Measurements from ENCODE around the gene CSTPP1. TPM values are rescaled to one million over a fixed set of nuclear protein-coding genes. Genes with fewer than 3 reads are reported as not detected.
A peak's percentile ranks its signal among the peaks of the same experiment; 100 is the strongest.

CSTPP1 gene
- total RNA-seq, 1 donor from 2014 or later, result 22.0 TPM

DNA sequence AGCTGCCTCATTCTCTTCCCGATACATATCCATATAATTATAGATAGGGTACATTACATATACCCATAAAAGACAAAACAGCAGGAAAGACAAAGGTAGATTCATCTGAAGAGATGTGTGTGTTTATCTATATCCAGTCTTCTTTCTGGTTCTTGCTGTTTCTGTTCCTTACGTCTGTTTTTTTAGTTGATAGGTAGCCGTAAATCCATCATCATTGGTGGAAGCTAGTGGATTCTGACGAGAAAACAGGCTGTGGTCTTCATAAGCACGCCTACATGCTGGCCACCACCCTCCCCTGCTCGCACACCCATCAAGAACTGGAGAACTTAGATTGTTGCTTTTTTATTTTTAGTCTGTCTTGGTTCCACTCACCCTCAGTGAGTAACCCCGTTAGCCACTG lies 188.5 kb downstream of the CSTPP1 start:
- DNase-seq (ENCODE audit: low read depth), result no peak

DNA sequence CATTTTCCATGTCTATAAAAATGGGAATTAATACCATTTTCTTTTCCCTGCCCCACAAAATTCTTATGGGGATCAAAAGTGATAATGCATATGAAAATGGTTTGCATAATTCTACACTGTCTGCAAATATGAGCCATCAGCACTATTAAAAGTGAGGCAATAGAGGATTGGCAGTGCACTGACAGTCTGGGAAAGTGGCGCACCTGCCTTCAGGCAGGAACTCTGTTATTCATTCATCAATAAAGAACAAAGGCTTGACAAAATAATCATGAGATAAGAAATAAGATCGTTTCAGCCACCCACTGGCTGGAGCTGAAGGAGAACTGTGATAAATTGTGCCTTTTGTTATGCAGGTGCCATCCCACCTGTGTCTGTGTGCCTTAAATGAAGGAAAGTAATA lies 190.7 kb downstream of the CSTPP1 start:
- DNase-seq (ENCODE audit: low read depth), result no peak

DNA sequence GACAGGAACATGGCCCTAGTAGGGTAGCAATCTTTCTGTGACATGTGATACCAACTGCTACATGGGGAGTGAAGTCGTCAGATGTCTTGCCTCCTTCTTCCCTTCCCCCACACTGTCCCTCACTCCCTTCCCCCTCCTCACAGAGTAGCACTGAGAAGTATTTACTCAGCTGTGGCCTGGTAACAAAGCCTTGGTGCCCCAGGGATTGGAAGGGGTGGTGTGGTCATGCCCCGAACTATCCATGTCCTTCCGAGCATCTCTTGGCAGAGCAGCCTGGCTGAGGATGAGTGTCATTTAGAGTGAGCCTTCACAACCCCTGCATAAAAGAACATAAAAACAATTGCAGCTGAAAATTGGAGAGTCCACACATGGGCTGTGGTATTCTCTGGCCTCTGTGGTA lies 194.0 kb downstream of the CSTPP1 start:
- DNase-seq (ENCODE audit: low read depth), result peak; percentile 87

DNA sequence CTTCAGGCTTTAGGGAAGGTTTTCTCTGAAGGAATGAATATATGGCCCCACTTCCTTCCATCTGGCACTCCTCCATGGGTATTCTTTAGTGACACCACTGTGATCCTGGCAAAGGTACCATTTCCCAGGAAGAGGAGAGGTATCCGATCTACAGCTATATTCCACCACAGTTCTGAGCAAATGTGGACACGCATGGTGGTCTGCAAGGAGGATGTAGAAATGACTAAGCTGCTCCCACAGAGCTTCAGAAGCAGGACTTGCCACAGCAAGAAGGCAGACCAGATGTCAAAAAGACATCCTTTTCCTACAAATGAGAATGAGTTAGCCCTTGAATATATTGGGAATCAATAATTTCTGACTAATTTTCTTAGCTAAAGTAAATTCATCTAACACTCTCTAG lies 194.6 kb downstream of the CSTPP1 start:
- no peak for DNase-seq (ENCODE audit: low read depth)

DNA sequence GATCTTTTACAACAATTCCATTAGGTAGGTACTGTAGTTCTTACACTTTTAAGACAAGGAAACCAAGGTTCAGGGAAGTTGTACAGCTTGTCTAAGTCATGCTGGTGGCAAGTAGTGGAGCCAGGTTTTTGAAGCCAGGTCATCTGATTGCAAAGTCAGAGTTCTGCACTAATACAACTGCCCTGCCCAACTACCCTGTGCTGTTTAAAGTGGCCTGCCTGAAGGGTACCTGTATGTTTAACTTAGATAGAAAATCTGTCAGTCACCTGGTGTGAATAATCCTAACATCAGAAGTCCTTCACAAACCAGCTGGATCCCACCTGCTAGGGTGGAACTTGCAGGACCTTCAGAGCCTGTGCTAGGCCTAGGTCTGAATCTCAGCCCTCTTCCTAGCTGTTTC lies 195.9 kb downstream of the CSTPP1 start:
- DNase-seq (ENCODE audit: low read depth), result no peak

DNA sequence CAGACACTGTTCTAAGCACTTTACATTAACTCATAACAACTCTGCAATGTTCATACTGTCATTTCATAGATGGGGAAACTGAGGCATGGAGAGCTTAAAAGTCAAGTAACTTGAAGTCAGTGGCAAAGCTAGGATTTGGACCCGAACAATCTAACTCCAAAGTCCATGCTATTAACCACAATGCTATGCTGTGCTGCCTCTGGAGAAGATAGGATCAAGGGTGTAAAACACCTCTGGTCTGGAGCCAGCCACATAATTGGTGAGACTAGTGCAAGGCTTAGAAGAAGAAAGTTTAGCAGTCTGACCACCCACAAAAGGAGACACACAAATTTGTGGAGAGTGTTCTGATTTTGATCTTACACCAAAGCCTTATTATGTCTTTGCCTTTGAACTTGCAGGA lies 196.4 kb downstream of the CSTPP1 start:
- no peak for DNase-seq (ENCODE audit: low read depth)

DNA sequence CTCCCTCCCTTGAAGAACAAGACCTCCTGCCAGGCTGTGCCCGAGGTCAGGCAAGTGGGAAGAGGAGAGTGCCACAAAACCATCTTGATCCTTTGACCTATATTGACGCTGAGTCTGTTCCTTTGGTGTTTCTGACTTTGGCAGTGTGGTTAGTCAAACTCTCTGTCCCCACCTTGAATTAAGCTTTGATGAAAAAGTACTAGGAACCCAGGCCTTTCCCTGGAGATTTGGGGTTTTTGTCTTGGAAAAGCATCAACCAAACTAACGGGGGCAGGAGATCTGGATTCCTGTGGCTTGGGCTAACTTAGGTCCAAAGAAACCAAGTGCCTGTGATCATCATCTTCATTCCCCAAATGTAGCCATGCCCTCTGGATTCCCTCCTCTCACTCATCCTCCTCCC lies 199.8 kb downstream of the CSTPP1 start:
- peak; percentile 70 for DNase-seq (ENCODE audit: low read depth)

DNA sequence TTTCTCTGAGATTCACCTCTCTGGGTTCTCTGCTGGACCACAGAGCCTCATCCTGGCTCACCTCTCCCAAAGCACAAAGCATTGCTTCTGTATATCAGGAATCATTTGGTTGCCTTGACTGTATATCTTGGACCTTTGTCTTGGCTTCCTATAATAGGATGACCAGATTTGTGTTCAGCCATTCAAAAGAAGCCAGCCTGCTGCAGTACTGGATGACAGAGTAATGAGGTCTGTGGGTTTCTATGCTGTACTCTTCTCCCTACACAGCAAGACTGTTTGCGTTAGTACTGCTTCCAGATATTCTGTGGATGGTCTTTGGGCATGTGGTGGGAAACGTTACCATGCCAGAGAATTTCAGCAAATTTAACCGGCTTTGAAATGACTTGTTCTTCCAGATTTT lies 200.4 kb downstream of the CSTPP1 start:
- DNase-seq (ENCODE audit: low read depth), result no peak

DNA sequence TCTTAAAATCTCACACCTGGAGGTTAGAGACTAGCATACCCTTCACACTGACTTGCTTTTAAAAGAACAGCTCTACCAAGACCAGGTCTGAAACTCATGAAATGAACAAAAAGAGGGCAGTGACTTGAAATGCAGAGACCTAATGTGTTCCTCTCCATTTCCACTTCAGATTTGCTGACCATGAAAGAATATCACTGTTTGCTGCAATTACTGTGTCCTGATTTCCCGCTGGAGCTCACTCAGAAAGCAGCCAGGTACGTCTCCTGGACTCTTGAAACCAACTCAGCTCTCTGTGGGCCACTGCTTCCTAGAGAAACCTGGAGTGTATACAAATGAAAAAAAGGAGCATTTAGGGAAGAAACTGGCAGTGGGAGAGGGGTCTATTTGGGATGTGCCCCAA lies 200.9 kb downstream of the CSTPP1 start:
- no peak for DNase-seq (ENCODE audit: low read depth)

DNA sequence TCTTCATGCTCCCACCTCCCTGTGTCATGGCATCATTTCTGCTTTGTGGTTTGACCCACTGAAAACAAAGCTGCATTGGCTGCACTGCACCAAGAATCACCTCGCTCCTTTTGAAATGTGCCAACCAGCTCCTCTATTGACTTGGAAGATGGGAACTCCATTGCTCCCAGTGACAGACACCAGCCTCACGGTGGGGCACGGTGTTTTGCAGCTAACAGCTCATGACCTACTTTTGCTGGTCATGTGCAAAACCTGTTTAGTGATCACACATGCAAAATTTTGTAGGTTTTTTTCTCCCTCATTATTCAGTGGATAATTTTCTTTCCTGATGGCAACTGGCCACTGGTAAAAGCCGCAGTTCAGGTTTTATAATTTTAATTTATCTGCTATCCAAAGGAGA lies 203.3 kb downstream of the CSTPP1 start:
- no peak for DNase-seq (ENCODE audit: low read depth)

DNA sequence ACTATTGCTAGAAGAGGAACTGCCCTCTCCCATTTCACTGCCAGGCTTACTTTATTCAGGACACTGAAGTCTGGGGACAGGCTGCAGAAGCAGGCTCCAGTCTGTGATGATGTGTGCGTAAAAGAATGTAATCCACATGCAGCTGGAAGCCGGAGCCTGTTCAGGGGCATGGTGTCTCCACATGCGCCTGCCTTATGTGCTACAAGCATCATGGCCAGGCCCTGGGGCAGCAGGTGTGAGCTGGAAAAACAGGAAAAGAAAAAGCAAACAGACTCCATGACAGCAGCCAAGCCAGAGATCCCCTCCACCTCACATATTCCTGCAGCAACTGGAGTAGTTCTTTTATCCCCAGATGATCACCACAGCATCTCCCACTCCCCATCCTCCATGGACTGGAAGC lies 206.8 kb downstream of the CSTPP1 start:
- DNase-seq (ENCODE audit: low read depth), result peak; percentile 91

DNA sequence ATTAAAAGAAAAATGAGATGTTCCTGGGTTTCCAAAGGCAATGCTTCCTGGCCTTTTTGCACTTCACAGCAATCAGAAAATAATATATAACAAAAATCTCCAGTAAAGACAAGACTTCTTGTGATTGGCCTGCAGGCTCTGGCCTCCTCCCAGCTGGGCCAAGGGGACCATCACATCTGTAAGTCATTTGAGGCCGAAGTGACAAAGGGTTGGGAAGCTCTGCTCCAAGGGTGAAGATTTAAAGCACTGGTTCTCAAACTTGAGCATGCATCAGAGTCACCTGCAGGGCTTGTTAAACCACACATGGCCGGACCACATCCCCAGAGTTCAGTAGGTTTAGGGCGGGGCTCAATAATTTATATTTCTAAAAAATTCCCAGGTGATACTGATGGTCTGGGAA lies 208.0 kb downstream of the CSTPP1 start:
- no peak for DNase-seq (ENCODE audit: low read depth)

DNA sequence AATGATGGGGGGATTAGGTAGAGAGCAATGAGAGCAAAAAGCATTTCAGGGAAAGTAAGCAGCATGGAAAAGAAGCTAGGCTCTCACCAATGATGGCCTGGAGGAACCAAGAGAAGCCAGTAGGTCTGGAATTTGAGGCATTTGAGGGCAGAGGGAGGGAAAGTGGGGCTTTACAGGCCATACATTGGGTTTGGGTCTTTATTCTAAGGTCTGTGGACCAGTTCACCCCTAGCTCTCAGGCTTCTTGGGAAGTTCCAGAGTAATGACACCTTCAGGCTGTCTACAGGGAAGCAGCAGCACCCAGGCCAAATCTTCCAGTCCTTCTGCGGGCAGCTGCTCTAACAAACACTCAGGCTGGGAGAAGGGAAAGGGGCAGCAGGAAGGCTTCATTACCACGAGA lies 210.7 kb downstream of the CSTPP1 start:
- DNase-seq (ENCODE audit: low read depth), result no peak

DNA sequence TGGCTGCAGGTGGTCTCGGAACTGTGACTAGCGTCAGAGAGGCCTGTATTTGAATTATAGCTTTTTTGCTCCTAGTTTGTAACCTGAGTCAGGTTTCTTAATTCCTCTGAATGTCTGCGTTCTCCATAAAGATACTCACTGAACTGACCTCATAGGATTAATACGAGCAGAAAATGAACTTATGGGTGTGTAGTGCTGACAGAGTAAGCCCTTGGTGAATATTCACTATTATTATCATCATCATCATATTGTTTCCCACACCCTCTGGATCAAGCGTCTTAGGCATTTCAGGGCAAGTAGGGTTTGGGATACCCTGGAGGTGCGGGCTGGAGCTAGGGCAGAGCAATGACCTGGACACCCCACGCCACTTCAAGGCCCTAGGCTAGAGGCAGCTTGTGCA lies 211.1 kb downstream of the CSTPP1 start:
- no peak for DNase-seq (ENCODE audit: low read depth)

DNA sequence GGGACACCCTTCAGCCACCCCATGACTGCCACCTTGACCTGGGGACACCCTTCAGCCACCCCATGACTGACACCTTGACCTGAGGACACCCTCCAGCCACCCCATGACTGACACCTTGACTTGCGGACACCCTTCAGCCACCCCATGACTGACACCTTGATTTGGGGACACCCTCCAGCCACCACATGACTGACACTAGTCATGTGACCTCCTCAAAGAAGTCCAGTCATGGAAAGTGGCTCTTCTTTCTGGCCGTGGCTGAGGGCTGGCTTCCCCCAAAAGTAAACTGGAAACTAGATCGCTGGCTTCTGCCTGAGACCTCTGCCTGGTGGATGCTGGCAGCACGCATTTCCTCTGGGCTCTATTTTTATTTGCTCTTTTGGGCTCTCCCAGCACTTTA lies 211.7 kb downstream of the CSTPP1 start:
- DNase-seq (ENCODE audit: low read depth), result no peak

DNA sequence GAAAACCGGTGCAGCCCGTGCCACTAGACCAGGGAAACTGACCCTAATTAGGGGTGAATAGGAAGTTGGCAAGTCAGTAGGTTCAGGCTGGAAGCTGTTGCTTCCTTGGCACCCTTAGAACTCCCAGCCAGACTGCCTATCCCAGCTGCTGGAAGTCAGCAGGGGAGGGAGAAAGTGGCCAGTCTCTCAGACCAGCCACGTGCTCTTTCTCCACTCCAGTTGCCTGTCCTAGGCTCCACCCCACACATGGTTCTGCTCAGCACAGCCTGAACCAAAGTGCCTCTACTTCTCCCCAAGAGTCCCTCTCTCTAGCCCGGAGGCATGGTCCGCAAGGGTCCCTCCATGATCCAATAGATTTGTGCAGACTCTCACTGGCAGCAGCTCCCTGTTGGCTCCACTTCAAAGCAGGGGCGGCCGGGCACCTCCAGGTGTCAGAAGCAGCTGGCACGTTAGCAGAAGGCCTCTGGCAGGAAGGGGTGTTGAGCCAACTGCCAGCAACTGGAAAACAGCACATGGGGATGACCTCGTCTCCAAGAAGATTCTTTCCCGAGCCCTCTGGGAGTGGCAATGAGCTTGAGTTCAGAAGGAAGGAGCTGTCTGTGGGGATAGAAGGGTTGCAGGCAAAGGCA lies 212.5 kb downstream of the CSTPP1 start:
- peak; percentile 87 for DNase-seq (ENCODE audit: low read depth)

DNA sequence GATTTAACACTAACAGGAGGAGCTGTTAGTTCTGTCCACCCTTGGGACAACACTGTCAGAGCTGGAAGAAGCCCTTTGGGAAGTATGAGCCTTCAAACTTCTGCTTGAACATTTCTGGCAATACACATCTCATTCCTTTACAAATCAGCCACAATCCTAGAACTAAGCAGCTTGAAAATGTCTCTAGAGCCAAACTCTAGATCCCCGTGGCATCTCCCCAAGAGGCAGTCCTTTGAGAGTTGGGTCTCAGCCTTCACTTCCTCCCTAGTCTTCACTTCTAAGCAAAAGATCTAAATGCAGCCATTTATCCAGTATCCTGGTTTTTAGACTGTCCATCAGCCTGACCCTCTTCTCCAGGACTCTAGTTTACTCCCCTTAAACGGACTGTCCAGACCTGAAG lies 213.2 kb downstream of the CSTPP1 start:
- no peak for DNase-seq (ENCODE audit: low read depth)

DNA sequence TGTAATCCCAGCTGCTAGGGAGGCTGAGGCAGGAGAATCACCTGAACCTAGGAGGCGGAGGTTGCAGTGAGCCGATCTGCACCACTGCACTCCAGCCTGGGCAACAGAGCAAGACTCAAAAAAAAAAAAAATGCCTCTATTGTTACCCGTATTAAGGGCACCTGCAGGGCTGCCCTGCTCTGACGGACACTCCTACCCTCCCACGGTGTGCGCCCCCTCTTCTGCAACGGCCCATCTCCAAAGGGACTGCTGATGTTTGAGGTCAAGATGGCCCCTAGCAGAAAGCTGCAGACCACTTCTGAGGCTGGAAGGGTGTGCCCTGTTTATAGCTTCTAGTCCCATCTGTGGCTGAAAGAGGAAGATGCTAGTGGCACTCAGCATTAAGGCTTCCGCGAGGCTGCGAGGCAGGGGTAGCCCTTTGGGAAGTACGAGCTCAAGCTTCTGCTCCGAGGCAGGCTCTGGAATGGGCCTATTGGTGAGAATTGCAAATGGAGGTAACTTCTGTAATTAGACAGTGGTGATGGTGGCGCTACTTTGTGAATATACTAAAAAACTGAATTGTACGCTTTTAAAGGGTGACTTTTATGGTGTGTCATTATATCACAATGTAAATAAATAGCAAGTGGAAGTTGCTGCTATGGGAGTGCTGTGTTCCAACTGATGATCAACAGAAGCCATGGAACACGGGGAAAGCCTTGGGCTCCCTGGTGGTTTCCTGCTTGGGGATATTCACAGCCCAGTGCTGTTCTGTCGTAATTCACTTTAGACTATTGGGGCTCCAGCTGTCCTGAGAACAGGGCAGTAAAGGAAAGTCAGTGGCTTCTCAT lies 215.8 kb downstream of the CSTPP1 start:
- DNase-seq (ENCODE audit: low read depth), result no peak

DNA sequence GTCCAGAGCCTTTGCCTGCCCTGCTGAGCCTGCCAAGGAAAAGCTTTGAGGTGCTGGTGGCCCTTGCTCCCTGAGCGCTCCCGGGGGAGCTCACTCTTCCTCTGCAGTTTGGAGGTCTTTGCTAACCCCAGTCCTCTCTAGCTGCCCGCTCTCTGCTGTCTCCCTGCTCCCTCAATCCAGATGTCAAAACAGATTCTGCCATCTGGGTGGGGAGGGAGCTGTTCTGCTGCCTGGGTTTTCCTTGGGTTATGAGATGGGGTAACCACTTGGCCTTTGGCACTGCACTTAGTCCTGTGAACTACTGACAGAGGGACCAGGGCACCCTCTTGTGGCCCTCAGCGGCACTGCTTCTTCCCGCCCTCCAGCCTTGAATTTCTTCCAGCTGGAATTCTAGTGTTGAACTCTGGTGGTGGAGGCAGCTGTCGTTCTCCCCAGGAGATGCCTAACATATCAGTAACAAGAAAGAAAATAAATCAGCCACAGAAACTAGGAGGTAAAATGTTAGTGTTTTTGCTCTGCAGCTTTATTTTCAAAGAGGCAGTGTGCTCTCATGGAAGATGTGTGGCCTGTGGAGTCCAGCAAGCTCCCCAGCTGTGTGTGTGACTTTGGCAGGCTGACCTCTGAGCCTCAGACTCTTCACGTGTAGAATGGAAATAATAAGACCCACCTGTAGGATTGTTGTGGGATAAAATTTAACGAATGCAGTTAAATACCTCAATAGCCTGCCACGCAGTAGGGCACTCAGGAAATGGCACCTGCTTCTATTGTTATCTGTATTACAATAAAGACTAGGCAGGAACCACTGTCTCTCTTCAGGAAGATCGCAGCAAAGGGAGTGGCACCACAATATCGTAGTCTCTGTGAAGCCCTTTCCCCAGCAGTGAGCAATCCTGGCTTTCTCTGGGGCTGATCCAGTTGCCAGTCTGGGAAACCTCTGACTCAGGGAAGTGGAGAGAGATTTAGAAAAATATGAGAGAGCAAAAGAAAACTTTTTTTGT lies 216.7 kb downstream of the CSTPP1 start:
- DNase-seq (ENCODE audit: low read depth), result peak; percentile 96

DNA sequence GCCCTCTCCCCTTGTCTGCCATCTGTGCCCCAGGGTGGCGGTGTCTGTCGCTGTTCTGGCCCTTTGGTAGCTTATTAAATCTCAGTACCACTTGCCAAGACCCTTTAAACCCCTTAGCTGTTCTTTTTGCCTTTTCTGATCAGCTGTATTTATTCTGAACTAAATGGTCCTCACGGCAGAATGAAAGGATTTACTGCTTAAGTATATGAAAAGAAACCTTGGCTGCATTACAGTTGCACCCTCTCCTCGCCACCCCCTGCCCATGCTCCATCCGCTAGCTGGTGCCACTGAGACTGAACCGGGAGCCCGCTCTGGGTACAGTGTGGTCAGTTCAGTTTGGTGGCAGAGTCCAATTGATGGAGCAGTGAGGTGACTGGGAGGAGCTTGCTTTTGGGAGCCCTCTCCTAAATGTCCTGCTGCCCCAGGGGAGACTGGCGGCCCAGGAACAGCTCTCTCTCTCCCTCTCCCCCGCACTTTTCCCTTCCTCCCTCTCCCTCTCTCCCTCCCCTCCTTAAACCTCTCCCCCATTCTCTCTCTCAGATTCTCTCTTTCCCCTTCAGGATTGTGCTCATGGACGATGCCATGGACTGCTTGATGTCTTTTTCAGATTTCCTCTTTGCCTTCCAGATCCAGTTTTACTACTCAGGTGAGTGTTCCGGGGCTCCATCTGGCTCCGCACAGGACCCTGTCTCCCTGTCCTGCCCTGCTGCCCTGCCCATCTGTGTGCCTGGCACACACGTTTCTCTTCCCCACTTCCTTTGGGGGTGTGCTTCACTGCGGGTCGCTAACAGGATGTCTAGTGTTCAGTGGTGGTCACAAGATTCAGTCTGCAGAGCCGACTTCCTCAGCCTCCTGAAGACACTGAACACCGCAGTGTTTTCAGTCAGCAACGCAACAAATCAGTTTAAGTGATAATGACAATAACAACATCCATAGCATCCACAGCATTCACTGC lies 218.3 kb downstream of the CSTPP1 start:
- DNase-seq (ENCODE audit: low read depth), result no peak

DNA sequence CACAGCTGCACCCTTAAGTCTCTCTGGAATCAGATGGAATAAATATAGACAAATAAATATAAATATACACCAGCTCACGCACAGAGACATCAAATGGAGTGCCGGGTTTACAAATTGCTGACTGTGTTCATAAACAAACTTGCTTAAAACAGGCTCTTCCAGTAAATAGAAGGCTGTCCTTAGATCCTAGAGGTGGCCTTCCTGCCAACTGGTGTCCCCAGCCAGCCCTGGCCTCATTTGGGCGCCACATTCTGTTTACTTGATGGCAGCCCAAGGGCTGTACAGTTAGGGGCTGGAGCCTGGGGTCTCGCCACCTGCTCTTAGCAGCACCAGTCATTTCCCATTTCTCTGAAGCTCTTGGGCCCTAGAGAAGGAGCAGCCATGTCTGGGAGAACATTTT lies 219.3 kb downstream of the CSTPP1 start:
- no peak for DNase-seq (ENCODE audit: low read depth)
